MCF 10A (cell line): ENCODE measurements around the gene TDRD1. TPM values are rescaled to one million over a fixed set of nuclear protein-coding genes. Genes with fewer than 3 reads are reported as not detected.

Experiments
- BruUV-seq: library from RNA; stranded (reverse); fragments of 400-500 nt; replicated peaks from 2 replicates; lab custom pipeline; 2021; lab: Mats Ljungman, UMichigan
- CTCF ChIA-PET: fragments of 300-600 bp; sonication (Branson Sonifier 250); formaldehyde crosslinking; extraction: SDS; loops from one replicate; lab custom pipeline; 2021; ENCODE audit warnings: antibody characterized with exemption, inconsistent platforms; lab: Yijun Ruan, JAX
- POLR2A ChIA-PET: fragments of 300-600, 350-650 bp; sonication (Branson Sonifier 250); formaldehyde crosslinking; extraction: SDS; loops from one replicate; lab custom pipeline; 2020; ENCODE audit warnings: antibody characterized with exemption, inconsistent platforms; lab: Yijun Ruan, JAX
- DNase-seq: peaks from one replicate; pipeline ENCODE4 v3.0.0-alpha.2; 2018; ENCODE audit not compliant: unreplicated experiment
- H3K27ac Mint-ChIP-seq: one replicate; pipeline ENCODE4 v1.8.0; 2022; ENCODE audit warnings: mild to moderate bottlenecking, low read depth, mixed read lengths; ENCODE audit not compliant: unreplicated experiment
- H3K27me3 Mint-ChIP-seq: one replicate; pipeline ENCODE4 v1.8.0; 2022; ENCODE audit warnings: mixed read lengths; ENCODE audit not compliant: insufficient read depth, unreplicated experiment
- H3K36me3 Mint-ChIP-seq: one replicate; pipeline ENCODE4 v1.8.0; 2022; ENCODE audit warnings: mild to moderate bottlenecking, moderate library complexity, mixed read lengths; ENCODE audit not compliant: insufficient read depth, unreplicated experiment
- H3K4me1 Mint-ChIP-seq: one replicate; pipeline ENCODE4 v1.8.0; 2022; ENCODE audit warnings: mixed read lengths; ENCODE audit not compliant: insufficient read depth, unreplicated experiment
- H3K4me3 Mint-ChIP-seq: one replicate; pipeline ENCODE4 v1.8.0; 2022; ENCODE audit warnings: mild to moderate bottlenecking, moderate library complexity, mixed read lengths; ENCODE audit not compliant: unreplicated experiment
- H3K9me3 Mint-ChIP-seq: one replicate; pipeline ENCODE4 v1.8.0; 2022; ENCODE audit warnings: mixed read lengths; ENCODE audit not compliant: unreplicated experiment
- CTCF ChIP-seq: fragments of 200-600 bp; IDR thresholded peaks from one replicate; pipeline ENCODE4 v1.8.0; 2022; ENCODE audit warnings: antibody characterized with exemption, mild to moderate bottlenecking; ENCODE audit not compliant: unreplicated experiment
- intact Hi-C: fragments of 100-400 bp; cut with micrococcal nuclease; formaldehyde crosslinking; loops from 2 replicates; pipeline ENCODE4 v1.14.1; 2022
- total RNA-seq: library from RNA; stranded (reverse); gene quantifications from 2 replicates; pipeline ENCODE4 v1.2.3, GENCODE V29; 2022

TDRD1 gene
- total RNA-seq, 1 experiment from 2014 or later = not detected

GRCh38 chr10:114258274-114258840 lies 79.2 kb downstream of the TDRD1 start:
- no peak for TF ChIP-seq CTCF
- no TSS peak for BruUV-seq
- Mint-ChIP-seq H3K36me3 (no peaks in the 10 kb centered on the region), H3K27me3 (no peaks in the 10 kb centered on the region), H3K27ac (no peak overlapping the region), H3K4me3 (no peak overlapping the region), H3K4me1 (peaks cover 13% of the 10 kb centered on the region), H3K9me3 (no peaks in the 10 kb centered on the region)
- intact Hi-C loops = no loop called here
- ChIA-PET CTCF (interaction anchor here (0.5 to 1.2 kb wide), 2 partner anchors 15 to 1608 kb away, joined by 3 to 4 read pairs; no protein-coding TSS in a partner anchor), POLR2A (interaction anchor here (1.2 kb wide), 1 partner anchor 13 kb away, joined by 3 read pairs; no protein-coding TSS in a partner anchor)
- DNase-seq = no peak

- DNase-seq = no peak
- Mint-ChIP-seq H3K4me3 (no peak overlapping the region), H3K27me3 (no peaks in the 10 kb centered on the region), H3K4me1 (peaks cover 13% of the 10 kb centered on the region), H3K9me3 (no peaks in the 10 kb centered on the region), H3K36me3 (no peaks in the 10 kb centered on the region), H3K27ac (no peak overlapping the region)
- no peak for TF ChIP-seq CTCF
- ChIA-PET POLR2A (interaction anchor here (0.6 to 1.2 kb wide), 3 partner anchors 11 to 523 kb away, joined by 3 read pairs; no protein-coding TSS in a partner anchor), CTCF (interaction anchor here (0.6 kb wide), 2 partner anchors 8 to 14 kb away, joined by 3 read pairs; no protein-coding TSS in a partner anchor)
- no TSS peak for BruUV-seq
- intact Hi-C loops = no loop called here
Measured at GRCh38 chr10:114259824-114260223, 80.7 kb downstream of the TDRD1 start.

- BruUV-seq = no TSS peak
- H3K27me3 Mint-ChIP-seq = no peaks in the 10 kb centered on the region
- no peak for DNase-seq
- H3K27ac Mint-ChIP-seq = no peak overlapping the region
- H3K9me3 Mint-ChIP-seq = no peaks in the 10 kb centered on the region
- no peak overlapping the region for H3K4me3 Mint-ChIP-seq
- no peak for TF ChIP-seq CTCF
- ChIA-PET POLR2A (interaction anchor here (0.6 to 1.2 kb wide), 4 partner anchors 11 to 41 kb away, joined by 3 to 4 read pairs (median 3); no protein-coding TSS in a partner anchor), CTCF (interaction anchor here (0.6 kb wide), 1 partner anchor 8 kb away, joined by 3 read pairs; no protein-coding TSS in a partner anchor)
- peaks cover 14% of the 10 kb centered on the region for H3K4me1 Mint-ChIP-seq
- intact Hi-C loops = no loop called here
- H3K36me3 Mint-ChIP-seq = no peaks in the 10 kb centered on the region
Measured at GRCh38 chr10:114260366-114260765, 81.2 kb downstream of the TDRD1 start.

GRCh38 chr10:114261076-114261475 lies 81.9 kb downstream of the TDRD1 start:
- TF ChIP-seq CTCF = no peak
- no peaks in the 10 kb centered on the region for H3K9me3 Mint-ChIP-seq
- peaks cover 19% of the 10 kb centered on the region for H3K4me1 Mint-ChIP-seq
- H3K36me3 Mint-ChIP-seq = no peaks in the 10 kb centered on the region
- H3K4me3 Mint-ChIP-seq = no peak overlapping the region
- no TSS peak for BruUV-seq
- DNase-seq = no peak
- intact Hi-C loops = no loop called here
- no peaks in the 10 kb centered on the region for H3K27me3 Mint-ChIP-seq
- ChIA-PET POLR2A (interaction anchor here (0.7 to 1.0 kb wide), 2 partner anchors 16 to 41 kb away, joined by 3 to 4 read pairs; no protein-coding TSS in a partner anchor), CTCF (no interaction called here)
- H3K27ac Mint-ChIP-seq = no peak overlapping the region
